HG03280 (cell line): Measurements from ENCODE around the gene ME3.

Experiments
- ATAC-seq: cut with Tn5 transposase; IDR thresholded peaks from one replicate; pipeline ENCODE4 v1.9.1; 2021; ENCODE audit warnings: mild to moderate bottlenecking, moderate library complexity; ENCODE audit not compliant: unreplicated experiment

The ME3 gene

GRCh38 chr11:86693518-86693917, 21.1 kb upstream of the ME3 start:
- no peak for ATAC-seq

- ATAC-seq, result no peak
These were observed 20.3 kb upstream of the ME3 start for GRCh38 chr11:86692746-86693145.

- ATAC-seq, result no peak
These were observed 19.9 kb upstream of the ME3 start for GRCh38 chr11:86692317-86692716.

- ATAC-seq, result peak; percentile 72
These were observed 16.2 kb upstream of the ME3 start for GRCh38 chr11:86688398-86689179.

- ATAC-seq, result no peak
These were observed 14.9 kb upstream of the ME3 start for GRCh38 chr11:86687185-86687778.

- no peak for ATAC-seq
These were observed 14.1 kb upstream of the ME3 start for GRCh38 chr11:86686531-86686930.

- no peak for ATAC-seq
These were observed 9.0 kb upstream of the ME3 start for GRCh38 chr11:86681483-86681756.

- no peak for ATAC-seq
These were observed 8.5 kb upstream of the ME3 start for GRCh38 chr11:86680716-86681482.

- no peak for ATAC-seq
These were observed 6.4 kb upstream of the ME3 start for GRCh38 chr11:86678823-86679222.

GRCh38 chr11:86678296-86678695, 5.9 kb upstream of the ME3 start:
- no peak for ATAC-seq

GRCh38 chr11:86676533-86677154, 4.2 kb upstream of the ME3 start:
- no peak for ATAC-seq

GRCh38 chr11:86676010-86676409, 3.6 kb upstream of the ME3 start:
- no peak for ATAC-seq

- no peak for ATAC-seq
These were observed 2.6 kb upstream of the ME3 start for GRCh38 chr11:86675017-86675416.

- no peak for ATAC-seq
These were observed 1.7 kb upstream of the ME3 start for GRCh38 chr11:86673872-86674750.

- ATAC-seq, result no peak
These were observed 833 bp upstream of the ME3 start for GRCh38 chr11:86673055-86673843.

GRCh38 chr11:86671531-86672006, 847 bp downstream of the ME3 start:
- no peak for ATAC-seq

- ATAC-seq, result no peak
These were observed 1.5 kb downstream of the ME3 start for GRCh38 chr11:86670911-86671310.

GRCh38 chr11:86670181-86670580, 2.2 kb downstream of the ME3 start:
- no peak for ATAC-seq

GRCh38 chr11:86669424-86669823, 3.0 kb downstream of the ME3 start:
- ATAC-seq, result no peak

- ATAC-seq, result no peak
These were observed 3.5 kb downstream of the ME3 start for GRCh38 chr11:86668929-86669328.
